Measurements from ENCODE around the gene RSL1D1. TPM values are rescaled to one million over a fixed set of nuclear protein-coding genes. Genes with fewer than 3 reads are reported as not detected.

The RSL1D1 gene
- polyA plus RNA-seq, 3 donors = 46.1 to 182 (median 124) TPM

- peak in 1 of 3 donors; percentile 38 for DNase-seq
- H3K79me2 ChIP-seq (ENCODE audit: insufficient read depth, low read length) = peaks cover 59% of the 10 kb centered on the region
- H3K27me3 Mint-ChIP-seq (ENCODE audit: low read depth in 3 of 3) = no peaks in the 10 kb centered on the region
- H3K27ac ChIP-seq (ENCODE audit: low read depth in 1 of 2, low read length in 2 of 2) = peak overlapping the region in 1 of 2 donors; percentile 49
- H3K4me3 Mint-ChIP-seq = no peak overlapping the region
- H3K4me1 ChIP-seq (ENCODE audit: control insufficient read depth in 1 of 2, insufficient read depth in 2 of 2, low read length in 2 of 2) = peaks cover 4 to 7% of the 10 kb centered on the region in 2 donors
- TF ChIP-seq CTCF (IDR thresholded peaks at IDR 0.05) = no peak
- WGBS (ENCODE audit: insufficient coverage) = 81% methylated on average over 3 of the region's 5 CpGs
- H2AFZ ChIP-seq (ENCODE audit: insufficient read depth, low read depth, low read length, poor library complexity, severe bottlenecking) = no peak overlapping the region
- H4K20me1 ChIP-seq (ENCODE audit: insufficient read depth, low read length) = peaks cover 66% of the 10 kb centered on the region
- peak overlapping the region in 5 of 7 donors; percentile 6 to 74 (median 37) for H3K27ac Mint-ChIP-seq
- peaks cover 29 to 63% of the 10 kb centered on the region in 2 donors for H3K36me3 ChIP-seq (replicated peaks in 1 of 2; ENCODE audit: control insufficient read depth in 1 of 2, insufficient read depth in 2 of 2, low read length in 2 of 2)
- no peak overlapping the region for H3K4me2 ChIP-seq (replicated peaks; ENCODE audit: extremely low read depth, low read length, poor library complexity, severe bottlenecking)
- peaks cover 28 to 46% of the 10 kb centered on the region in 2 donors for H3K36me3 Mint-ChIP-seq
- intact Hi-C loops (cut with micrococcal nuclease) = no loop called here
- H3K9me3 ChIP-seq (replicated peaks in 1 of 2; ENCODE audit: control insufficient read depth in 1 of 2, insufficient read depth in 1 of 2, low read length in 2 of 2) = no peaks in the 10 kb centered on the region
- H3K27me3 ChIP-seq (ENCODE audit: control insufficient read depth in 2 of 2, insufficient read depth in 2 of 2, low read length in 2 of 2) = no peaks in the 10 kb centered on the region
- no peaks in the 10 kb centered on the region for H3K9me3 Mint-ChIP-seq
- H3K4me1 Mint-ChIP-seq = peaks cover 6% of the 10 kb centered on the region
- H3K4me3 ChIP-seq (replicated peaks in 1 of 3; ENCODE audit: low read depth in 2 of 3, low read length in 3 of 3) = no peak overlapping the region
- no peak overlapping the region for H3K9ac ChIP-seq (ENCODE audit: insufficient read depth, low read length, poor library complexity, severe bottlenecking)
These were observed 45.3 kb upstream of the RSL1D1 start for GRCh38 chr16:11896486-11897176.

- no peaks in the 10 kb centered on the region for H3K27me3 ChIP-seq (ENCODE audit: control insufficient read depth in 2 of 2, insufficient read depth in 2 of 2, low read length in 2 of 2)
- peaks cover 38 to 65% of the 10 kb centered on the region in 2 donors for H3K36me3 Mint-ChIP-seq
- TF ChIP-seq CTCF (IDR thresholded peaks at IDR 0.05) = no peak
- H3K9me3 ChIP-seq (replicated peaks in 1 of 2; ENCODE audit: control insufficient read depth in 1 of 2, insufficient read depth in 1 of 2, low read length in 2 of 2) = no peaks in the 10 kb centered on the region
- intact Hi-C loops (cut with micrococcal nuclease) = no loop called here
- H3K4me2 ChIP-seq (replicated peaks; ENCODE audit: extremely low read depth, low read length, poor library complexity, severe bottlenecking) = no peak overlapping the region
- H3K4me1 Mint-ChIP-seq = peaks cover 6% of the 10 kb centered on the region
- 86% methylated on average over 1 of the region's 2 CpGs for WGBS (ENCODE audit: insufficient coverage)
- peaks cover 41 to 82% of the 10 kb centered on the region in 2 donors for H3K36me3 ChIP-seq (replicated peaks in 1 of 2; ENCODE audit: control insufficient read depth in 1 of 2, insufficient read depth in 2 of 2, low read length in 2 of 2)
- H2AFZ ChIP-seq (ENCODE audit: insufficient read depth, low read depth, low read length, poor library complexity, severe bottlenecking) = no peak overlapping the region
- peaks cover 4 to 7% of the 10 kb centered on the region in 2 donors for H3K4me1 ChIP-seq (ENCODE audit: control insufficient read depth in 1 of 2, insufficient read depth in 2 of 2, low read length in 2 of 2)
- no peaks in the 10 kb centered on the region for H3K27me3 Mint-ChIP-seq (ENCODE audit: low read depth in 3 of 3)
- peak overlapping the region in 6 of 7 donors; percentile 12 to 85 (median 65) for H3K27ac Mint-ChIP-seq
- H3K79me2 ChIP-seq (ENCODE audit: insufficient read depth, low read length) = peaks cover 28% of the 10 kb centered on the region
- peak in 1 of 3 donors; percentile 4 for DNase-seq
- H4K20me1 ChIP-seq (ENCODE audit: insufficient read depth, low read length) = peaks cover 36% of the 10 kb centered on the region
- no peak overlapping the region for H3K4me3 ChIP-seq (replicated peaks in 1 of 3; ENCODE audit: low read depth in 2 of 3, low read length in 3 of 3)
- H3K9me3 Mint-ChIP-seq = no peaks in the 10 kb centered on the region
- H3K9ac ChIP-seq (ENCODE audit: insufficient read depth, low read length, poor library complexity, severe bottlenecking) = no peak overlapping the region
- H3K4me3 Mint-ChIP-seq = no peak overlapping the region
- peak overlapping the region in 1 of 2 donors; percentile 30 for H3K27ac ChIP-seq (ENCODE audit: low read depth in 1 of 2, low read length in 2 of 2)
These were observed 42.2 kb upstream of the RSL1D1 start for GRCh38 chr16:11893571-11893970.

Measured in CD14-positive monocyte (primary cell).